Stomach (tissue), 9 donors: ENCODE data around the gene BICD2. TPM values are rescaled to one million over a fixed set of nuclear protein-coding genes. Genes with fewer than 3 reads are reported as not detected.

ENCODE experiments used
- DNase-seq, 2 donors: peaks; one replicate each; pipeline versions ENCODE4 v3.0.0 to v3.0.0-alpha.2; 2013 to 2019
- H3K27ac ChIP-seq, 5 donors: fragments of 200-600 bp in 4 of 5; sonication (generic) in 4 of 5; one replicate each; pipeline ENCODE4 v1.5.1; 2013 to 2019; ENCODE audit warnings: mild to moderate bottlenecking in 1 of 5, moderate library complexity in 1 of 5
- H3K27me3 ChIP-seq, 3 donors: fragments of 200-600 bp; sonication (generic); one replicate each; pipeline ENCODE4 v1.5.1; 2017 to 2019; ENCODE audit warnings: mixed run types in 1 of 3
- H3K36me3 ChIP-seq, 4 donors: fragments of 200-600 bp; sonication (generic); 1 replicate in 3 of 4; 2 replicates in 1 of 4; pipeline ENCODE4 v1.5.1; 2016 to 2019
- H3K4me1 ChIP-seq, 4 donors: fragments of 200-600 bp; sonication (generic); one replicate each; pipeline ENCODE4 v1.5.1; 2016 to 2019
- H3K4me3 ChIP-seq, 4 donors: fragments of 200-600 bp; sonication (generic) in 3 of 4; one replicate each; pipeline ENCODE4 v1.5.1; 2016 to 2019; ENCODE audit warnings: mild to moderate bottlenecking in 1 of 4
- H3K9me3 ChIP-seq, 4 donors: fragments of 200-600 bp; sonication (generic); one replicate each; pipeline ENCODE4 v1.5.1; 2016 to 2019
- CTCF ChIP-seq, 7 experiments: fragments of 450-650 bp in 4 of 7; fragments of 200-600 bp in 3 of 7; sonication (generic) in 3 of 7; IDR thresholded peaks; one replicate each; pipeline ENCODE4 v1.5.1; 2016 to 2019; ENCODE audit warnings: antibody characterized with exemption in 7 of 7, control low read depth in 2 of 7, mild to moderate bottlenecking in 1 of 7
- EP300 ChIP-seq: sonication (generic); formaldehyde crosslinking; IDR thresholded peaks from one replicate; pipeline ENCODE4 v1.6.1; 2017; ENCODE audit warnings: antibody characterized with exemption
- POLR2A ChIP-seq, 4 donors: fragments of 450-650 bp; IDR thresholded peaks; one replicate each; pipeline ENCODE4 v1.6.1; 2016; ENCODE audit warnings: antibody characterized with exemption in 4 of 4, control low read depth in 2 of 4, mild to moderate bottlenecking in 1 of 4, moderate library complexity in 1 of 4
- POLR2AphosphoS5 ChIP-seq, 3 donors: sonication (generic); formaldehyde crosslinking; IDR thresholded peaks; one replicate each; pipeline ENCODE4 v1.6.1; 2016; ENCODE audit warnings: antibody characterized with exemption in 3 of 3
- WGBS, 5 donors: extraction: QIAGEN DNeasy Blood & Tissue Kit in 3 of 5; methylation state at CpG; one replicate each; pipeline versions ENCODE4 v1.1.5 to v1.1.7; 2013 to 2018; 5-methylcytosine and 5-hydroxymethylcytosine counted together
- intact Hi-C: fragments of 100-400 bp; cut with DNase I; formaldehyde crosslinking; loops from one replicate; pipeline ENCODE4 v1.15.1; 2023; ENCODE audit warnings: low total_unique reads
- polyA plus RNA-seq, 3 donors: library from polyadenylated mRNA; stranded (reverse); fragments of 200-250 nt; gene quantifications; one replicate each; pipeline ENCODE4 v1.2.3, GENCODE V29; 2013
- total RNA-seq, 5 donors: library from RNA; depleted of rRNA; stranded (reverse); fragments of >200 nt; gene quantifications; one replicate each; pipeline versions ENCODE4 v1.1.0 to v1.2.3, GENCODE V29; 2014 to 2016
- donor health status: healthy with polysubstance abuse.
- donor health status: Bipolar disorder and iron deficiency.
- donor health status: healthy.

BICD2 gene
- total and polyA plus RNA-seq, 8 donors: 5.9 to 32.6 (median 16.4) TPM

- no peaks in the 10 kb centered on the region for H3K9me3 ChIP-seq
- intact Hi-C loops: no loop called here
- no peaks in the 10 kb centered on the region for H3K27me3 ChIP-seq
- DNase-seq: no peak
- peaks cover 20 to 75% (median 48%) of the 10 kb centered on the region in 4 donors for H3K4me1 ChIP-seq
- no peaks in the 10 kb centered on the region for H3K36me3 ChIP-seq
- no peak for TF ChIP-seq POLR2AphosphoS5 (IDR thresholded peaks at IDR 0.05)
- TF ChIP-seq CTCF (IDR thresholded peaks at IDR 0.05): no peak
- TF ChIP-seq EP300: no peak
- no peak for TF ChIP-seq POLR2A (IDR thresholded peaks at IDR 0.05)
- H3K27ac ChIP-seq: no peak overlapping the region
- WGBS, 5 donors: 87 to 96% (median 94%) methylated on average over 9 of the region's 9 CpGs
- no peak overlapping the region for H3K4me3 ChIP-seq
Measured at GRCh38 chr9:92734931-92735635, 29.6 kb downstream of the BICD2 start.

- H3K27ac ChIP-seq: no peak overlapping the region
- peaks cover 0 to 36% (median 18%) of the 10 kb centered on the region in 4 donors for H3K4me1 ChIP-seq
- no peak overlapping the region for H3K4me3 ChIP-seq
- intact Hi-C loops: no loop called here
- no peak for TF ChIP-seq CTCF (IDR thresholded peaks at IDR 0.05)
- TF ChIP-seq POLR2AphosphoS5 (IDR thresholded peaks at IDR 0.05): no peak
- no peak for TF ChIP-seq POLR2A (IDR thresholded peaks at IDR 0.05)
- no peak for TF ChIP-seq EP300
- no peak for DNase-seq
- no peaks in the 10 kb centered on the region for H3K27me3 ChIP-seq
- H3K36me3 ChIP-seq: peaks cover 15 to 38% (median 34%) of the 10 kb centered on the region in 4 donors
- H3K9me3 ChIP-seq: no peaks in the 10 kb centered on the region
- 86 to 95% (median 92%) methylated on average over 4 to 8 of the region's 8 CpGs for WGBS, 5 donors
Measured at GRCh38 chr9:92730897-92731296, 33.7 kb downstream of the BICD2 start.

- WGBS, 5 donors: 91 to 97% (median 92%) methylated on average over 8 to 9 of the region's 9 CpGs
Measured at GRCh38 chr9:92729735-92730155, 34.9 kb downstream of the BICD2 start.

More at GRCh38 chr9:92729735-92730155, 34.9 kb downstream of the BICD2 start:
- Histone ChIP-seq H3K4me1 (peaks cover 0 to 36% (median 15%) of the 10 kb centered on the region in 4 donors), H3K36me3 (peaks cover 16 to 48% (median 41%) of the 10 kb centered on the region in 4 donors), H3K4me3 (no peak overlapping the region), H3K27ac (no peak overlapping the region), H3K27me3 (no peaks in the 10 kb centered on the region), H3K9me3 (no peaks in the 10 kb centered on the region)
- TF ChIP-seq EP300 (no peak), POLR2AphosphoS5 (IDR thresholded peaks at IDR 0.05) (no peak), CTCF (IDR thresholded peaks at IDR 0.05) (no peak), POLR2A (IDR thresholded peaks at IDR 0.05) (no peak)
- intact Hi-C loops: no loop called here
- DNase-seq: no peak
